ENCODE data around the gene CNOT4.

CNOT4 gene

DNA sequence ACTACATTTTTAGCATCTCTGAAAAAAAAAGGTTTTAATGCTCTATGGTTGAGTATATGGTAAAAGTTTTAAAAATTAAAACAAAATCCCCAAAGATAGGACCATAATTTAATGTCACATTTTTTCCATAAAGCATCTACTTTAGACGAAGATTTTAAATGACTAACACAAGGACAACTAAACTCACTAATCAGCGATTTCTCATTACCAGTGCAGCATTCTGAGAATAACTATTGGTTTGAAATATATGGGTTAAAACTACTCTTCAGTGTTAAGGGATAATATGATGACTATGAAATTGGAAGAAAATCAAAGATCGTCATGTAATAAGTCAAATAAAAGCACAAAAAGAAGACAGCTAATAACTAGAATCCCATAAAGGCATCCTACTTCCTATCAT is 118.4 kb downstream of the CNOT4 start:
- no peak for DNase-seq

GRCh38 chr7:135390829-135391228 is 119.1 kb downstream of the CNOT4 start:
- no peak for DNase-seq

DNA sequence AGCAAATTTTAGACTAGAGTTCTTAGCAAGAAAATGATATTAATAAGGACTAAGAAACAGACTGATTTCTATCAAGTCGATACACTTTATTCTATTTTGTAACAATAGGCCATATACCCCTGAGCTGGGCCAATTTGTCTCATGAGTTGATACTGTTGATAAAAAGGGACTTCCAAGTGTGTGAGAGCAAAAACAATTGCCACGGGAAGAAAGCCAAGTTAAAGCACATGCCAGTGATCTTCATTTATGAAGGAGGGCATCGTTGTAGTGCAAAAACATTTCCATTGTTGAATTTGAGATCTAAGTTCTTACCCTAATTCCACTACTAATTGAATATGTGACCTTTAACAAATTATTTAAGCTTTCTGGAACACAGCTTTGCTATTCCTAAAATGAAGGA is 119.9 kb downstream of the CNOT4 start:
- no peak for DNase-seq

DNA sequence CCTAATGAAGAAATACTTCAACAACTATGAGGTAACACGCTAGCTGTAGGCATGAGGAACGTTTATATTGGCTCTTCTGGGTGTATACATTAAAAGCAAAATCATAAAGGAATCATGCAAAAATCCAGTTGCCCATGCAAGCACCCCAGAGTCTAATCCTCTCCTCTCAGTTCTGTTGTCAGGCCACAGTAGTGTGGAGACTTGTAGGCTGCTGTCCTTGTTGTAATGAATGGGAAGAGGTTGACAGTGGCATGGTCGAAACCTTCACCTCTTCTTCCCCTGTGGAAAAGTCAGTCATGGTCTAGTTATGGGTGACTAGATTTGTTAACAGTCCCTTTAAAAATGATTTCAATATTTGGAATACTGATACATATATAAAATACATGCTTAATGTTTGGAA is 121.3 kb downstream of the CNOT4 start:
- DNase-seq = no peak

GRCh38 chr7:135386776-135387175 is 123.1 kb downstream of the CNOT4 start:
- DNase-seq = no peak

DNA sequence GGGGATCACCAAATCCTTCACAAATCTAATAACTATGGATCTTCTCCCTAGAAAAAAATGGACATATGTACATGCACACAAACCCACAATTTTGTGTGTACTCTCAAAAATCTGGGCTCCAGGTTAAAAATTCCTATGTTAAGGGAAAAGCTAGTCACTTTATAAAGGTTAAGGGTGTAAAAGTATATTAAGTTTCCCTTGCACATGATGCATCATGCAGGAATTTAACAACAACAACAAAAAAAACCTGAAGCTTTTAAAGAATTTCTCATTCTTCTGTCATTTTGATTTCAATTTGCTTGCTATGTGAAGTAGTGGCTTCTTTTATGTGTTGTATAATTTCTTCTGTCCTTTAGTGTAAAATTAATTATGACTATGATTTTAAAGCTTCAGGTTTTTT is 123.7 kb downstream of the CNOT4 start:
- no peak for DNase-seq

DNA sequence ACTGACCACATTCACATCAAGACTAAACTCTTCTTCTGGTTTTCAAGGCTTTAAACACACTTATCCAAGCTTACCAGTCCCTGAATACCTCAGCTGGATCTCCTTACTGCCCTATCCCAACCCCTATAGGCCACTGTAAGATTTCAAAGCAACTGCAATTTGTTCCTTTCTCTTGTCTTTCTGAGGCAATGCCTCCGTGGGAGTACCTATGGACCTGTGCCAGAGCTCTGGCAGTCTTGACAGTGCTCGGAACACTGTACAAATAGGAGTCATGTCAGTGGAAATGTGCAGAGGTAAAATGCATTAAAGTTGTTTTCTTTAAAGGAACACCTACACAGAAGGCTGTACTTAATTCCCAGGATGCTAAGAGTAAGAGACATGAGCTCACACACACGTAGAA is 124.7 kb downstream of the CNOT4 start:
- DNase-seq = no peak

DNA sequence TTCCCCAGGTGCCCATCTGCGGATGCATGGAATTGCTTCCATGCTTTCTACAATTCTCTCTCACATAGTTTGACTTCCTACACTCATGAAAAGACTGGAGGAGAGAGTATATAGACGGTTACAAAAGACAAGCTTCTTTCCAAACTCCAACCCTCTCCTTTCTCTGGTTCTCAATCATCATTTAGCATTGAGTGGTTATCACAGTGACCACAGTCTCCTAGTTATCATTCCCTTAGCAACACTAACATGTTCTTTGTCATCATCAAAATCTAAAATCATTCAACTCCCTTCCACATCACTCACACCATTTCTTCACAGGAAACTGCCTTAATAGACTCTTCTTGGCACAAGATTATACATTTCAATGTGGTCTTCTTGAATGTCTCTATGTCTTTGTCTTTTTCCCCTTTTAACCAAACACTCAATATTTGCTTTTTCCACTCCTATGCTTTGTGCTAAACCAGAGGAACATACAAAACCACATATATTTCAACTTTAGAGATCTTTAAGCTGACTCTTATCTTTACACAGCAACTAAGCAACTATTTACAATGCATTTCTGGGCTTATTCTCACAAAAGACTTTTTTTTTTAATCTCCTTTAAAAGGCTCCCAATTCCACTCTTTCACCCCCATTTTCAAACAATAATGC is 126.3 kb downstream of the CNOT4 start:
- DNase-seq = no peak

GRCh38 chr7:135382173-135382572 is 127.7 kb downstream of the CNOT4 start:
- no peak for DNase-seq

DNA sequence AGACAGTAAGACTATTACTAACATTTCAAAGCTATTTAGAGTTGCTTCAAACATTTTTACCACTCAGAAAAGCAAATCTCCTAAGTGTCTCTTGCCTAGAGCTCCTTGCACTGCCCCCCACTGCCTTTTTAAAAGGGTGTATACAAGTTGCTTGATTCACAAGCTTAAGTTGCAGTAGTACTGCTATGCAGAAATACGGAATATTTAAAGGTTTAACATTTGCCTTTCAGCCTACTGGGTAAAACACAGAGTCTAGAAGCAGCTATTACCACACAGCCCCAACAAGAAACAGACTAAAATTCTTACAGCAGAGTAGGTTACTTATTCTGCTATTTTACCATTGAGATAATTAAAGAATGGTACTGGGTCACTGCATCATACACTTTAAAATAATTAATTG is 128.5 kb downstream of the CNOT4 start:
- DNase-seq = no peak

DNA sequence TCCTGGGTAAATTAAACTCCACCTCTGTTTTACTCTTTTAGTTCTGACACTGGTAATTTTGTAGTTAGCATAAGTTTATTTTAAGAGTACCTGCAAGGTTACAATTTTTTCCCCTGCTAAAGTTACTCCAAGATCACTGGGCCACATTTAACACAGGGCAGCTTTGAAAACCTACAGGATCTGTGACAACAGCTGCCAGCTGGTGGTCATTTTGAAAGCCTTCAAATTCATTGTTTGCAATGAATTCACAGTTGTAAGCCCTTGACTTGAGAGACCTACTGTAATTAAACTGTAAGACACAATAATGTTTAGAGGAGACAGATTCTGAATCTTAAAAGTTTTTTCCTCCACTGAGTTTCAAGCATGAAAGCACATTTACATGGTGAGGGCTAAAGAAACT is 129.6 kb downstream of the CNOT4 start:
- no peak for DNase-seq

DNA sequence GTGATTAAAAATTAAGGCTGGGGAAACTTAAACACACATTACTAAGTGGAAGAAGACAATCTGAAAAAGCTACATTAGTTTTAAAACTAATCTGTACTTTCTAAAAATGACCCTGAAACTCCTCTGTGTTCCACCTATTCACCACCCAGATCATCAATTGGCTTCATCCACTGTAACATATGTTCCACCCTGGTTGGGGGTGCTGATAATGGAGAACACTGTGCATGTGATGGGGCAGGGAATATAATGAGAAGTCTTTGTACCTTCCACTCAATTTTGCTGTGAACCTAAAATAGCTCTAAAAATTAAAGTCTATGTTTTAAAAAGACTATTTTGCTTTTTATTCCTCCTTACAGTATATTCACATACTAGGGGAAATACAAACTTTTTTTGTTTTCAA is 132.7 kb downstream of the CNOT4 start:
- no peak for DNase-seq

DNA sequence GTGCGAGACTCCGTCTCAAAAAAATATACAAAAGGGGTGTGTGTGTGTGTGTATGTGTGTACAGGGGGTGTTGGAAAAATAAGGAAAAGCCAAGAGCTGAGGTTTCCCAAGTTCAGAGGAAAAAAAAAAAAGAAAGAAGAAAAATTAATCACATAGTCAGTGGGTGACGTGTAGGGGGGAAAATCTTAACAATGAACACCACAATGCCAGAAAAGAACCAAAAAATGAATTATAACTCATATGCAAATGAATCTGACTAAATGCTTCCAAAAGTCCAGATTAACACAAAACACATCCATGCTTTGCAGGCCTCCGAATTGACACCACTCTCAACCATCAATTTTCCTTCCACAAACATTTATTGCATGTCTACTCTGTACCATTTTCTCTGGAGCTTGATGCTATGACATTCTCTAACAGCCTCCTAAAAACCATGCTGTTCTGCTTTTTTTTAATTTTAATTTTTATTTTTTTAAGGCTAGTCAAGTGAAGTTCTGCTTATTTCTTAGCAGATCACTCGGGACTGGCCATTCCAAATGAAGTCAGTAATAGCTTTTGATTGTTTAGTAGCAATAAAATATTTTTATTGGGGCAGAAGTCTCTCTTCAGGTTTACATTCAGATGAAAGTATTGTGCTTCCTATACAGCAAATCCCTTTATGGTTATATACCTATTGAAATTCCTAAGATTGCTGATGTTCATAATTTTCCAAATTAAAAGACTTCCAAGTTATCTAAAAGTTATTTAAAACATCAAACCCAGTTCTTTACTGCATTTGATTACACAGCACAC is 133.8 kb downstream of the CNOT4 start:
- DNase-seq = no peak

DNA sequence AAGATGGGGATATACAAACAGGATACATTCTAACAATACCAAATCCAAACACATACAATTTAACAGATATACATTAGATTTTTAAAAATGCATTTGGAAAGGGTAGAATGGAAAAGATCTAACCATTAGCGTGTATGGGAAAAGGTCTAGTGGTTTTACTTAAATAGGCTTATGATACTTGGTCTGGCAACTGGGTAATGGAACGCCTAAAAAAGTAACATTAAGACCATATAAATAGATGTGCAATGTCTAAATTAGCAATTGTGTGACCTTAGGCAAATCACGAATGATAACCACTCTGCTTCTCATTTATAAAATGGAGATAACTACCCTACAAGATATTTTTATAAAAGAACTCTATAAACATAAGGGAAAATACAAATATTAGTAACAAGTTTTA is 135.2 kb downstream of the CNOT4 start:
- DNase-seq = no peak

DNA sequence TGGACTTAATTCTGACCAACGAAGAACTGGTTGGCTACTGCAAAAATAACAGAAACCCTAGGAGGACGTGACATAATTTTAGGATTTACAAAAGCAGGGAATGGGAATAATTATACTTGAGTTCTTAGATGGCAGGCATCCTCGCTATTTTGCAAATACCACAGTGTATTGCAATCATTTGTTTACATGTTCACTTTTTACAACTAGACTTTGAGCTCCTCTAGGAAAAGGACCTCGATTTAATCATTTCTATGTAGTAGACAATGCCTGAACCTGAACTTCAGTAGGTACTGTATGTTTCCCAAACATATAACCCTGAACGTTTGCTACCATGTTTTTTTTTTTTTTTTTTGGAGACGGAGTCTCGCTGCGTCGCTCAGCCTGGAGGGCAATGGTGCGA is 137.7 kb downstream of the CNOT4 start:
- no peak for DNase-seq

DNA sequence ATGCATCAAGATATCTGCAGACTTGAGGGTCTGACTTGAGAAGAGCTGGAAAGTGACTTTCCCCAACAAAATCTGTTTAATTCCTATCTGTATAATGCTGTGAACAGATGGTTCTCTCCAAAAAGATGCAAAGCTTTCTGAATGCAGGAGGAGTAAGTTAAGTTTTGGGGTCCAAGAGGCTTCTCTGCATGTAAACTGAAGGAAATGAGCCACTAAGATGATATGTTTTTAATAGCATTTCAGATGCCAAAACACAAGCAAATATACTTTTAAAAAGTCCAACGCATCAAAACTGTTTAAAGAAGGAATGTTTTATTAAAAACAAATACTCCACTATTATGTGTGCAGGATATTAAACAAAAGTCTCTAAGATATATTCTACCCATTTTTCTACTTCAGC is 139.2 kb downstream of the CNOT4 start:
- no peak for DNase-seq

DNA sequence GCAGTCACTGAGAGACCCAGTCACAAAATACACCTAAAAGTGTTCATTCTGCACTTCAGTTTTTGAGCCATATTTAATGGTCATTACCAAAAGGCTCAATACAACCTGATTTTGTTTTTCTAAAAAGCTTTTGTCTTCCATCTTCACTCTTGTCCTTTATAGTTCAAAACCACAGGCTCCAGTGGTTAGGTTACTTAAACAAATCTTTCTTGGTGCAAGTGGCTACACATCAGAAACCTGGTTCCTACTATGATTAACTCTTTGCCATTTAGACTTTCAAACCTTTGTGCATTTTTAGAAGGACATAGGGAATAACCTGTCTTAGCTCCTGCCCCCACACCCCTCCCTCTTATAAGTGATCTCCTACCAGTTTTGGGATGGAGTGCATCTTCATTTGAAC is 140.5 kb downstream of the CNOT4 start:
- no peak for DNase-seq

- no peak for DNase-seq
Measured at GRCh38 chr7:135368416-135369186, 141.3 kb downstream of the CNOT4 start.

DNA sequence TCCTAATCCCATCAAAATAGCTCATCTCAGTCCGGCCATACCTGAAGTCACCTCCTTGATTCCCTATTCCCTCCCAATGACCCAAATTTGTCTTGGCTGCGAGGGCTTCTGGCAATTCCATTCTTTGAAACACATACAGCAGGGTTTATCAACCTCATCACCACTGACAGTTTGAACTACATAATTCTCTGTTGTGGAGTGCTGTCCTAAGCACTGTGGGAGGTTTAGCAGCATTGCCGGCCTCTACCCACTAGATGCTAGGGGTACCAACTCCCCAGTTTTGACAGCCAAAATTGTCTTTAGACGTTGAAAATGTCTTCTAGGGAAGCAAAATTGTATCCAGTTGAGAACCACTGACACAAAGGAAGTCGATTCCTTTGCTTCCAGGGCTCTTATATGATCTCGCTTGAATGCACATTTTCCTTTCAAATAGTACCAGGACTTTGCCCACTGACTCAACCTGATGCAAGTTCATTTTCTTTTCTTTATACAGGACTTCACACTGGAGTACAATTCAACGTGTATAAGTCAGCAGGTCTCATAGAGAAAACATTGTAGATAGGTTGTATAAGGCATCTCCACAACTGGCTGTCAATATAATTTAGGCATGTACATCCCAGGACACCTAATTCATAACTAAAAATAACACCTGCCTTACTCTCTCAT is 142.9 kb downstream of the CNOT4 start:
- DNase-seq = no peak

GRCh38 chr7:135365721-135366120 is 144.2 kb downstream of the CNOT4 start:
- no peak for DNase-seq

- no peak for DNase-seq
Measured at GRCh38 chr7:135364206-135364605, 145.7 kb downstream of the CNOT4 start.

DNA sequence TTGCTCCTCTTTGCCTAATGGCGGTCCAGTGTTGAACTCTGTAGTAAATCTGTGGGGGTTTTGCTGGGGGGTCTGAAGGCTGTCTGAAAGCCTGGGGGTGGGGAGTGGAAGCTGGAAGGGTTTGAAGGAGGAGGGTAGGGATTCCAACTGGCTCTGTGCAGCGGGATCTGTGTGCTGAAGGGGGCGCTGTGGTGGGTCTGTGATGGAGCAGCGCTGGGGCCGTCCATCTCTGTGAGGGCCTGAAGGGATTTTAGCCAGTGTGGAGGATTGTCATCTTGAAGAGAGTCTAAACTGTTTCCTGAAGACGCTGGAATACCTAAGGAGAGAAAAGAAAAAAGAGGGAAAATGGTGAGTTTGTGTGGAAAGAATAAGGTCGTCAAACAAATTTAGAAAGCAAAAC is 147.0 kb downstream of the CNOT4 start:
- no peak for DNase-seq

DNA sequence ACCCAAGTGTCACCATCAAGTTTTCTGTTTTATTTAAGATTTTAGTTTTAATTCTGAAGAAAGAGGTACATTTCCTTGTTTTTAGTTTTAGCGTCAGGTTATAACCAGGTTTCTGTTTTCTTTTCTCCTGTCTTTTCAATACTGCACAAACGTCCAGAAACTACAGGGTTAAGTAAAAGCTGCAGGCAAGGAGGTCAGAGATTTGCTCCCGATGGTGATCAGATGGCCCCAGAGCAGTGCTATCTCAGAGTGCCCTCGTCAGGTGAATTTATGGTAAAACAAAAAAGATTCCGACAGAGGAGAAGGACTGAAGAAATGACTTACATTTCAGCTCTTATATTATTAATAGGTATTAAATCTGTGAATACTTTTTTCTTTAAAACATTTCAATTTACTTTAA is 148.1 kb downstream of the CNOT4 start:
- DNase-seq = no peak

DNA sequence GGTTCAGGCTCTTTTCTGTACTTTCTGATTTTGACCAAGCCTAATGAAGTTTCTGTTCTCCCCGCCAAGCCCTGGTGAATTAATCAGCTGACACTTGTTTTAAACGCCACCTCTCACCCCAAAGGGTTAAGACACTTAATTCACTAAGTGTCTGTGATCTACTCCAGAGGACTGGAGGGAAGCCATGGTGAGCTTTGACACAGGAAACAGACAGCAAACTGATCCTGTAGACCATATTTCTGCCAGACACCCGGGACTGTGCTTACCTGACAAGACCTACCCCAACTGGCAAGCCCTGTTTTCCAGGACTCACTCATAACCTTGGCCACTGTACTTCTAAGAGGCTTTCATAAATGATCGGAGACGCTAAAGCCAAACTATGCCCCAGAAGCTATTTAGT is 150.3 kb downstream of the CNOT4 start:
- no peak for DNase-seq
